SHP77 (cell line): ENCODE measurements around the gene DACT2.
"Not testable (repeated sequence)": the region's sequence is repeated elsewhere in the genome, so short reads cannot be mapped to it uniquely, and the experiment has no call there.

ENCODE experiments used
- DNase-seq, 2 experiments: peaks; one replicate each; lab custom pipeline; 2025; lab: John Stamatoyannopoulos, UW

The DACT2 gene

GRCh38 chr6:168326294-168327261, 7.0 kb upstream of the DACT2 start:
- no peak for DNase-seq

GRCh38 chr6:168322966-168323365, 3.4 kb upstream of the DACT2 start:
- no peak for DNase-seq

- DNase-seq, result no peak
Measured at GRCh38 chr6:168320634-168321033, 1.1 kb upstream of the DACT2 start.

GRCh38 chr6:168318579-168319278, 848 bp downstream of the DACT2 start:
- no peak for DNase-seq

- DNase-seq, result no peak
Measured at GRCh38 chr6:168318090-168318489, 1.5 kb downstream of the DACT2 start.

GRCh38 chr6:168315596-168315995, 4.0 kb downstream of the DACT2 start:
- DNase-seq, result no peak

- no peak for DNase-seq
Measured at GRCh38 chr6:168314948-168315347, 4.6 kb downstream of the DACT2 start.

- DNase-seq, result no peak
Measured at GRCh38 chr6:168314021-168314420, 5.6 kb downstream of the DACT2 start.

- no peak for DNase-seq
Measured at GRCh38 chr6:168313431-168314011, 6.1 kb downstream of the DACT2 start.

GRCh38 chr6:168312125-168312507, 7.5 kb downstream of the DACT2 start:
- DNase-seq, result not testable (repeated sequence)

- no peak for DNase-seq
Measured at GRCh38 chr6:168311410-168312124, 8.0 kb downstream of the DACT2 start.

GRCh38 chr6:168310945-168311344, 8.6 kb downstream of the DACT2 start:
- DNase-seq, result no peak

GRCh38 chr6:168310403-168310802, 9.2 kb downstream of the DACT2 start:
- DNase-seq, result no peak

- no peak for DNase-seq
Measured at GRCh38 chr6:168309997-168310396, 9.6 kb downstream of the DACT2 start.

GRCh38 chr6:168309183-168309582, 10.4 kb downstream of the DACT2 start:
- DNase-seq, result no peak

- DNase-seq, result no peak
Measured at GRCh38 chr6:168308390-168309144, 11.0 kb downstream of the DACT2 start.

- DNase-seq, result no peak
Measured at GRCh38 chr6:168307695-168308021, 11.9 kb downstream of the DACT2 start.

- no peak for DNase-seq
Measured at GRCh38 chr6:168307015-168307694, 12.4 kb downstream of the DACT2 start.

GRCh38 chr6:168305863-168306262, 13.7 kb downstream of the DACT2 start:
- no peak for DNase-seq

- DNase-seq, result no peak
Measured at GRCh38 chr6:168305096-168305749, 14.4 kb downstream of the DACT2 start.

GRCh38 chr6:168304752-168305015, 14.9 kb downstream of the DACT2 start:
- DNase-seq, result no peak
